ENCODE measurements around the gene MYO1G.

MYO1G gene

DNA sequence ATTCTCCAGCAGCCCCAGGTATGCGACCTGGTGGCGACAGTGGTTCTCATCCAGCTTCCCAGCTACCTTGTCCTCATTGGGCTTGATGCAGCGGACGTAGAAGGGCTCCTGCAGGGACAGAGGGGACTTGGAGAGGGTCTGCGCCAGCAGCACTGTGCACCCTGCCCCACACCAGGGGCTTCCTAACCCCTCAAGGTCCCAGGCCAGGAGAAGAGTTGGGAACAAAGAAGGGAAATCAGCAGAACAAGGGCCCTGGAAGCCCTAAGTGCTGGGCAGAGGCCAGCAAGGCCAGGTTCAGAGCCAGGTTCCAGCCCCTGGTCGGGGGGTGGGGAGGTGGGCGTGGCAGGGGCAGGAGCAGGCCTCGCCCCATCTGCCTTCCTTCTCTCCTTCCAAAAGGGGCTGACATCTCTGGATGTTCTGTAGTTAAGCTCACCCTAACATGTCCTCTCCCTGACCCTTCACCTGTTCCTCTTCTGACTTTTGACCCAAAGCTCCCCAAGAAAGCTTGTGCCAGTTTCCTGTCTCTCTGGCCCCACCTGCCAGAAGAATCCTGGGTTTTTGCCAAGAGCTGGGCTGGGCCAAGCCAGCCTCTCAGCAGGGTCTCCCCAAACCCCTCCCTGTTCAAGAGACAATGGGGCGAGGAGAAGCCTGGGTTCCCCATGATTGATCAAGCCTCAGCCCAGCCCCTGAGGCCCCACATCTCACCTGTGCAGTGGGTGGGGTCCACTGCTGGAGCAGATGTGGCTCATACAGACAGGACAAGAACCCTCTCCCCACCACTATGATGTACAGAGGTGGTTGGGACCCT lies 11.9 kb downstream of the MYO1G start:
- DNase-seq (ENCODE audit: low read depth), result no peak

DNA sequence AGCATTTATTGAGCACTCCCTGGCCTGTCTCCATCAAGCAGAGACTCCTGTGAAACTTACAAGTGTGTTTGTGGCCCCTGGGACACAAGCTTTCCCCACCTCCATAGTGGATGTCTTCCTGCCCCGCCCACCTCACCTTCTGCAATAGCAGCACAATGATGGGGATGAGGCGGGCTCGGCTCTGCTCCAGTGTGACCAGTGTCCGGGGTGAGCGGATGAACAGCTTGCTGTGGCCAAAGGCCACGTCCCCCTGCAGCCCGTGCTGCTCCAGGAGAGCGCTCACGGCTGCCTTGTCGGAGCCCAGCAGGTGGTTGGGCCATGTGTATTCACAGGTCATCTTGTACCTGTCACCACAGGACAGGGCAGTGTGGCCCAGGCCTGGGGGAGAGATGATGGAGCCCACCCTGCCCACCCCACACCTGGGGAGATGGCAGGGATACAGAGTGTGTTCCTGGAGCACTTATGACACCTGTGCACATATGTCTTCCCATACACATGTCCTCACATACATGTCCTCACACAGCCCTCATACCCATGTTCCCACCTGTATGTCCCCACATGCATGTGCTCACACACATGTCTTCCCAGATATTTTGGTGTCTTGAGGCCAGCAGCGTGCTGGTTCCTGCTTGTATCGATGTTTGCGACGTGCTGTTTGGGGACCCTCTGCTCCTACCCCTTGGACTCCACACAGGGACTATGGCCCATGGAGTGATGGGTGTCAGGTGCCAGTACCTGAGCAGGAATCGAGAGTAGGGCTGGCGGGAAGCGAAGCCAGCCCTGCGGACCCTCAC lies 12.7 kb downstream of the MYO1G start:
- DNase-seq (ENCODE audit: low read depth), result no peak

DNA sequence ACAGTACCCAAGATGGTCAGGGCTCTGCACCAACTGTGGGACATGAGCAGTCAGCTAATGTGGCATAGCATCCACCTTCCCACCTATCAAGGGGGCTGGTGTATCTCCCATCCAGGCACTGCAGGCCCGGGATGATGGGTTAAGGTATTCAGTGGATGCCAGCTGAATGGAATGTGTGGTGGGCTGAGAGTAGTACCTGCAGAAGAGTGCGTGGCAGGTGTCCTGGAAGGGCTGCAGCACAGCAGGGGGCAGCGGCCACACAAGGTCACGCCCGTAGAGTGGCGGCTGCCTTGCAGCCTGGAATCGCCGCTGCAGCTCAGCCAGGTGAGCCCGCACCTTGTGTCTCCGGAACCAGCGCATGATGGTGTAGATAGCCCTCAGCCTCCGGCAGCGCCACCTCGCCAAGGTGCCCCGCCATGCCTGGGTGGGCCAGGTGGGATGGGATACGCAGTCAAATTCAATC lies 13.3 kb downstream of the MYO1G start:
- DNase-seq (ENCODE audit: low read depth), result no peak

DNA sequence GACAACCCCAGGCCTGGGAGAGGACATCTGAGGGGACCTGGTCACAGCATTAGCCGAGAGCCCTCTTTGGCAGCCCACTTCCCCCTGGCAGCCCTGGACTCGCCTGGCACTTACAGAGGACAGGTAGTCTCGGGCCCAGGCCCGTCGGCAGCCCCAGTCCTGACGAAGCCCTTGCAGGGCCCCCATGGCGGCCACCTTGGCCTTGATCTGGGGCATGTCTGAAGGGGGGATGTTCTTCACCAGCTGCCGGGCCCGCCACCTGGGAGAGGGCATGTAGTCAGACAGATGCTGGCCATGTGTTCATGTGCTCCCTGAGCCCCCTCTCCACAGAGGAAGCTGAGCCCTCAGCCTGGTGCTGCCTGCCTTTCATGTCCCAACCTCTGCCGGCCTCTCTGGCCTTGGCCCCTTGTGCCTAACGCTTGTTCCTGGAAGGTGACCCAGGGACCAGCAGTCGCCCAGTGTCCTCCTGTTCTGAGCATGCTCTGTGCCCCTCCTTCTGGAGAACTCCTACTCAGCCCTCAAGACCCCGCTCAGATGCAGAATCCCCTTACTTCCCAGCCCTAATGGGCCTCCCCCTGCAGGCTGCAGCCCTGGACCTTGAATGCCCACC lies 13.9 kb downstream of the MYO1G start:
- no peak for DNase-seq (ENCODE audit: low read depth)

DNA sequence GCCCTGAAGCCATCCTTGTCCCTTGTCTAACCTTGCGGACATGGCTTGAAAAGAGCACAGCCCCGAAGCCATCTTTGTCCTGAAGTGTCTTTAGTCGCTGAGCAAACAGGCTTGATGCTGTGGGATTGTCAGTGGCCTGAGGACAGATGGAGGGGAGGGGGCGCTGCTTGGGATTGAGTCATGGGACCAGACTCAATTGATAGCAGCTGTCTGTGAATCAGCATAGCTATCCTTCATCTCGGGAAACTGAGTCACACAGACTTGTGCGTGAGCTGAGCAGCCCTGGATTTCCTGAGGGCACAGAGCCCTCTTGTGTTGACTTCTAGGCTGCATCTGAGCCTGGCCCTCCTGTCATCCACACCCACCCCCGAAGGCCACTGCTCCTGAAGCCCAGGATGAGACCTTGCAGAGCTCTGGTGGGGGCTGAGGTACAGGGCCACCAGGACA lies 14.4 kb downstream of the MYO1G start:
- no peak for DNase-seq (ENCODE audit: low read depth)

DNA sequence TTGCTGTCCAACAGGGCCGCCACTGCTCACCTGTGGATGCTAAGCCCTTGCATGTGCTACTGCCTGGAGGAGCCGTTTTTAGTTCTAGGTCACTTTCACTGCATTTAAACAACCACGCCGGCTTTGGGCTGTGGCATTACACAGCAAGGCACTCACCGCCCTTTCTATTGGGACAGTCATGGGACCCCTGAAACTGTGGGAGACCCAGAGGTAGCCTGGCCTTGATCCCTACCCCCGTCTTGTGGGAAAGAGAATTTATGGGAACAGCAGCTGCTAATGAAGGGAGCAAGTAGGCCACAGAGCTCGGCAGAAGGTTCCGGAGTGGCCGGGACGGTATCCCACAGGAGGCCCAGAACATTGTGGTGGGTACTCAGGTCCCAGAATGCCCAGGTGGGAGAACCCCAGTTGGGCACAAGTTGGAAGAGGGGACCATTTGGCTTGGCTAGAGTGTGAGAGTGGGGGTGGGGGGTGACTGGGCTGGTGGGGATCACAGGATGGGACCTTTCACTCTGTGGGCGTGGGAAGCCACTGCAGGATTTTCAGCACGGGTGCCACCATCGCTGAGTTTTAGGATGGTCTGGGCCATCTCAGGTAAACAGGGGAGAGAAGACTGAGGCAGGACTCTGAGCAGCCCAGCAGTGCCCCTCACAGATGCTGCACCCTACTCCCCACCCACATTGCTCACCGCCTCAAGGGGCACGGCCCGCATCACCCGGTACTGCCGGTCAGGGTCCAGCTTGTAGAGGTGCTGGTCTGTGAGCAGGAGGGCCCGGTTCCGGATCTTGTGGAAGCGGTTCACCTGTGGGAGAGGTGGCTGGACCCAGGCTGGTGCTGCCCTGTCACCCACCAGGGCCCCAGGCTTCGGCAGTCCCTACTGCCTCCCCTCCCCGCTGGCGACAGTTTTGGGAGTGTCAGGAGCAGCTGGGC lies 15.2 kb downstream of the MYO1G start:
- DNase-seq (ENCODE audit: low read depth), result no peak

DNA sequence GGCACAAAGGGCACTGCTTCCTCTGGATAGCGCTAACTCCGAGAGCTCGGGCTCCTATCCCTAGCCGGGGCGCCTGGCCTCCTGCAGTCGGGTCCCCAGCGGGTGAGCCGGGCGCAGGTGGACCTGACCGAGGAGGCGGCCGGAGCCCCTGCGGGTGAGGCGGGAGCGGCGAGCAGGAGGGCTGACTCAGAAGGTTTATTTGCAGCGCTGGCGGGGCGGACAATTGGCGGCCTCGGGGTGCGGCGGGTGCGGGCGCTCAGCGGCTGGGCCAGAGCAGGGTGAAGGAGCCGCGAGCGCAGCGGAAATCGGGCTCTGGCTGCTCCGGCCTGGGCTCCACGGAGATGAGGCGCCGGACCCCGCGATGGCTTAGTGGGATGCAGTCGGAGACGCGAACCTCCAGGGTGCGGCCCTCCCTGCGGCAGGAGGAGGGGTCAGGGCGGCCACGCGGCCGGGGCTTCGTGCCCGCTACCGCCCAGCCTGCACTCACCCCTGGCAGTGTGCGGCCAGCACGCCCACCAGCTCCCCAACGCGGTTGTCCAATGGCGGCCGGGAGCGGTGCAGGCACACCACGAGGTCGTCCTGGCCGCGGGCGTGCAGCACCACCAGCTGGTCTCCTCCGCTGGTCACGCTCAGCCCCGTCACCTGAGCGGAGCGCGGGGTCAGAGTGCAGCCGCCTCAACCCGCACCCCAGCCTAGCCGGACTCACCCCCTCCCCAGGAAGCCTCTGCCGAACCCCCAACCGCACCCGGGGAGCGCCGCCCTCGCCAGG lies 16.1 kb downstream of the MYO1G start:
- DNase-seq (ENCODE audit: low read depth), result no peak

DNA sequence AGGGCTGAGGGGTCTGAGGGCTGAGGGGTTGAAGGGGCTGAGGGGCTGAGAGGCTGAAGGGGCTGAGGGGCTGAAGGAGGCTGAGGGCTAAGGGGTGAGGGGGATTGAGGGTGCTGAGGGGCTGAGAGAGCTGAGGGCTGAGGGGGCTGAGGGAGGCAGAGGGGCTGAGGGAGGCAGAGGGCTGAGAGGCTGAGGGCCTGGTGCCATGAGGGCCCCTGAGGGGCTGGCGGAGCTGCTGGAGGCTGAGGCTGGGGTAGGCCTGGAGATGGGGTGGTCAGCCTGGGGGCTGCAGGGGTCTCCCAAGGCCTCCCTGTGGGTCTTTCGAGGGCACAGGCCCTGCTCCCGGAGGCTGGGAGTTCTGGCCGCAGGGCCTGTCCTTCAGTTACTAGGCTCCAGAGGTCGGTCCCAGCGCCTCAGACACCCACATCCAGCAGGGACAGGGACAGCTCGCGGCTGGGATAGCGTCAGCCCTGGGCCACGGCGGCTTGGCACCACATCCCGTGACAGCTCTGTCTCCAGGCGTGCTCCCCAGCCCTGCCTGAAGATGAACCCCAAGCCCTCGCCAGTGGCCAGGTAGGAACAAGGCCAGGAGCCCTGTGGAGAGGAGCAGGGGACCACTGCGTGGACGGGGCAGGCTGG lies 16.9 kb downstream of the MYO1G start:
- no peak for DNase-seq (ENCODE audit: low read depth)

DNA sequence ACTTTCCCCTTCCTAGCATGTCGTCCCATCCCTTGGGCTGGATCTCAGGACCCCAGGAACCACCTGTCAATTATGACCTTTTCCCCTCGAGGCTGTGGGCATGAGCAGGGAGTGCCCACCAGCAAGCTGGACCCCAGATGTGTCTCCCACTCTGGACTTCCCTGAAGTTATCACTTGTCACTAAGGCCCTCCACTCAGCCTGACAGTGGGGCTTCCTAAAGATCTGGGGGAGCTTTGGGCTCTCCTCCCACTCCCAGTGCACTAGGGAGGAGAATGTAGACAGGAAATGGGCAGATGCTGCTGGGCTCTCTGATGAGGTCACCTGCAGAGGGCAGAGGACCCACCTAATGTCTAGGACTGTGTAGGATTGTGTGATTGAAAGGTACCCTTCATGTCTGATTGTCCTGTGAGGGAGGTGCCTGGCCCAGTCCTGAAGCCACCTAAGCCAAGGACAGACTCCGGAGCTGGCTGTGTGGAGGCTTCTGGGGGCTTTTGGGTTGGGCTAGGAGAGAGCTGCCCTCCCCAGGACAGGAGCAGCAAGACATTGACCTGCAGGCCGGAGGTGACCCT lies 18.7 kb downstream of the MYO1G start:
- DNase-seq (ENCODE audit: low read depth), result no peak

DNA sequence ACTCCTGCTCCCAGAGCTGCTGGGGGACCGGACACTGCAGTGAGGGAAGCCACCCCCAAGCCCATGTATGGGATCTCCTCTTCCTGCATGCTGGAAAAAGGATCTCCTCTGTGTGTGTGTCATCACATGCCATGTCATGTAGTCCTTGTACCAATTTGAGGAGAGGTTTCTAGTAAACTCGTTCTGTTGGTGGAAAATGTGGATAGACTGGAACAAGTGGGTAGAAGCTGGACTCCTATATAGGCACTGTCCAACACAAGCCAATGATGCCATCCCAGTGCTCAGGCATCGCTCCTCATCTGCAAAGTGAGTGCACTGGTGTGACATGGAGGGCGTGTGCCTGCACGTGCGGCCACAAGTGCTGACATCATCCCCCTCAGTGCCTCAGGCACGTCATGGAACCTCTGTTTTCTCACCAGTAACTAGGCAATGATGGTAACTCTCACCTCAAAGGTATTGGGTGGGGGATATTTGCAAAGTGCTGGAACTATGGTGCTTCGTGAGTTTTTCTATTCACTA lies 19.3 kb downstream of the MYO1G start:
- no peak for DNase-seq (ENCODE audit: low read depth)

DNA sequence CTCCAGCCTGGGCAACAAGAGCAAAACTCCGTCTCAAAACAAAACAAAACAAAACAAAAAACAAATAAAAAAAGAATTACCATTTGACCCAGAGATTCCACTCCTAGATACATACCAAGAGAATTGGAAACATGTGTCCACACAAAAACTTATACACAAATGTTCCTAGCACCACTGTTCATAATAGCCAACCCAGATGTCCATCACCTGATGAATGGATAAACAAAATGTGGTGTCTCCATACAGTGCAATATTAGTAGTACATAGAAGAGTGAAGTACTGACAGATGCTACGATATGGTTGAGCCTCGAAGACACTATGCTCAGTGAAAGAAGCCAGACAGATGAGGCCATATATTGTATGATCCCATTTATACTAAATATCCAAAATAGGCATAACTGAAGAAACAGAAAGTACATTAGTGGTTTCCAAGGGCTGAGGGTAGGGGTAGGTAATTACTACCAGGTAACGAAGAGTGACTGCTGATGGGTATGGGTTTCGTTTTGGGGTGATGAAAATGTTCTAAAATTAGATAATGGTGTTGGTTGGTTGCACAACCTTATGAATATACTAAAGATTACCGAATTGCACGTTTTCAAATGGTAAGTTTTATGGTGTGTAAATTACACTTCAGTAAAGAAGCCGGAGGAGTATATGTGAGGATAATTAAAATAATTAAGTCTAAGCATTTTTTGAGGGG lies 20.0 kb downstream of the MYO1G start:
- no peak for DNase-seq (ENCODE audit: low read depth)

DNA sequence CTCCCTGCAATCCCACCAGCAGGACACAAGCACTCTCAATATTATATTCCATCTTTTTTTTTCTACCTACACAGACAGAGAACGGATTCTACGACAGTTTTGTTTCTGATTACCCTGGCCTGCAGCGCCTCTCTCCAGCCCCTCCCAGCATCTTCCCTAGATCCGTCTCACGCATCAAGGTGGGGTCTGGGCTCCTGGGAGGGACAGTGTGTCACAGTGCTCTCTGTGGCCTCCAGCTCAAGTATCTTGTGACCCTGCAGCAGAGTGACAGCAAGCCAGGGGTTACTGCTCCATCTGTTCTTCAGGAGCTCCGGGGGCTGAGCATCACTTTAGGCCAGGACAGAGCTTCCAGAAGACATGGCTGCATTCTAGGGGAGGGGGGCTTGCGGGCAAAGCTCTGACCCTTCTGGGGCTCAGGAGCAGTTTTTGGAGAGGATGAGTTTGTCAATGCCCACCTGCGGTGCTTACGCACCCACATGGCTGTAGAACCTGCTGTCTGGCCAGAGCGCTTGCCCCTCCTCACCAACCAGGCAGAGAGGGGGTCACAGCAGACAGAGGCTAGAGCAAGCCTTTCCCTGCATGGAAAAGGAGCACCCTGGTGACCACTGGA lies 22.6 kb downstream of the MYO1G start:
- no peak for DNase-seq (ENCODE audit: low read depth)

DNA sequence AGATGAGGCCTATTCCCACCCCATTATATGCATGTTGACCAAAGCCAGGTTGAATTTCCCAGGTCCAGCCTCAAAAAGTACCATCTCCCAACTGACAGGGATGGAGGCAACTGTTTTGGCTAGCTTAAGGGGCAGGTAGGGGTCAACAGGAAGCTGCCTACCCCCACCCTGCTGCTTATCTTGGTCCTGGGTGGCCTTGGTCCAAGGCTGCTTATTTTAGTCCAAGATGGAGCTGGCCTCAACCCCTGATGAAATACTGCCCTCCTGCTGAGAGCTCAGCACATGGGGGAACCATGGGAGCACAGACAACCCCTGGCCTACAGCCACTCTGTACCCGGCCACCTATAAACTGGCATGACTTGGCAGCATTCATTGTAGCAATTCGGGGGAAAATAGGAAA lies 23.1 kb downstream of the MYO1G start:
- DNase-seq (ENCODE audit: low read depth), result no peak

DNA sequence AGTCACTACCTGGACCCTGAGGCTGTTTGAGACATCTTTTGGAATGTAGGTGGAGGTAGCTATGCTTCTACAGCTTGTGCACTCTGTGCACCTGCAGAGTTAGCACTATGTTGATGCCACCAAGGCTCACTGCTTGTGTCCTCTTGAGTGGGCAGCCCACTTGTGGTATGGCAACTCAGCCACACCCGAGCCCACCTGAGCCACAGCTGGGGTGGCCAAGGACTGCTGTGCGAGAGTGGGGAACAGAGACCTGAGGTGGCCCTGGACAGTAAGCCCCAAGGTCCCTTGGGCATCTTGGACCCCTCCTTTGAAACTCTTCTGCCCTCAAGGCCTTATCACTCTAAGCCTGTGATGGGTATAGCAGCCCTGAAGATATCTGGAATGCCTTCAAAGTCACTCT lies 25.7 kb downstream of the MYO1G start:
- DNase-seq (ENCODE audit: low read depth), result no peak

DNA sequence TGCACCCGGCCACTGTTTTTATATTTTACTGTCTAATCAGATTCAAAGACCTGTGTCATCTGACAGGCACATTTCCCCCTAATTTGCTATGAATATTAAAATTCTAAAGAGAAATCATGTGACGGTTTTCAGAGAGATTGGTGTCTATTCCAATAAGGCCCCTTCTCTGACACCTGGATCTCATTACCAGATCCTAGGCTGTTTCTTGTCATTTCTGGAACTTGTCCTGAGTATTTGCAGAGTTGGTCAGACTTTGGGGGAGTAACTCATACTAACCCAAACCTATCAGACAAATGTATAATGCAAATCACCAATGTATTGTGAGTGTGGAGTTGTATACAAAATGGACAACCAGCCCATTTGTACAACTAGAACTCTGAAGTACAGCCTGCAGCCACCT lies 29.5 kb downstream of the MYO1G start:
- DNase-seq (ENCODE audit: low read depth), result no peak

DNA sequence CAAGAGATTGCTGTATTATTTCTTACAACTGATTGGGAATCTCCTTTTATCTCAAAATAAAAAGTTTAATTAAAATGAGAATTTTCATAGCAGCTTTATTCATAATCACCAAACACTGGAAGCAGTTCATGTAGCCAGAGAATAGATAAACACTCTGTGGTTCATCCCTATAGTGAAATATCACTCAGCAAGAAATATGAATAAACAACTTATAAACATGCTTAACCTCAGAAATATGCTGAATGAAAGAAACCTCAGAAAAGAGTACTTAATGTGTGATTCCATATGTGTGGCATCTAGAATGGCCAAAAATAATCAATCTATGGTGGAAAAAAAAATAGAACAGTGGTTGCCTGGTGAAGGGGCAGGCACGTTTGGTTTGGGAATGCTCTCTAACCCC lies 33.3 kb downstream of the MYO1G start:
- no peak for DNase-seq (ENCODE audit: low read depth)

DNA sequence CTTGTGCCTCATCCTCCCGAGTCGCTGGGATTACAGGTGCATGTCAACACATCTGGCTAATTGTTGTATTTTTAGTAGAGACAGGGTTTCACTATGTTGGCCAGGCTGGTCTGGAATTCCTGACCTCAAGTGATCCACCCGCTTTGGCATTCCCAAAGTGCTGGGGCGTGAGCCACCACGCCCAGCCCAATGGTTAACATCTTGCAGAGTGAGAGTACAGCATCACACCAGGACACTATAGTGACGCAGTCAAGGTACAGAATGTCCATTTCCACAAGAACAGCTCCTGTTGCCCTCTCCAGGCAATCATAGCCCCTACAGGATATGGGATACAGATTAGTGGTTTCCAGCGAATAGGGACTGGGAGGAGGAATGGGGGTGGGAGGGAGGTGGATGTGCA lies 34.0 kb downstream of the MYO1G start:
- DNase-seq (ENCODE audit: low read depth), result no peak

DNA sequence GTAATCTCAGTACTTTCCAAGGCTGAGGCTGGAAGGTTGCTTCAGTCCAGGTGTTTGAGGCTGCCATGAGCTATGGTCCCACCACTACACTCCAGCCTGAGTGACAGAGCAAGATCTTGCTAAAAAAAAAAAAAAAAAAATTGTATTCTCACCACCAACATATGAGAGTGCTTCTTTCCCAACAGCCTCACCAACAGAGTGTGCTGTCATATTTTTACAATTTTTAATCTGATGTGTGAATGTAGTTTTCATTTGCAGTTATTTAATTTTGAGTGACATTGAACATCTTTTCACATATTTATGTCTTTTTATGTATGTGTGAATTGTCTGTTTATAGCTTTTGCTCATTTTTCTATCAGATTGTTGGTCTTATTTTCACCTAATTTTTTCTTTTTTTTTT lies 35.2 kb downstream of the MYO1G start:
- DNase-seq (ENCODE audit: low read depth), result no peak

DNA sequence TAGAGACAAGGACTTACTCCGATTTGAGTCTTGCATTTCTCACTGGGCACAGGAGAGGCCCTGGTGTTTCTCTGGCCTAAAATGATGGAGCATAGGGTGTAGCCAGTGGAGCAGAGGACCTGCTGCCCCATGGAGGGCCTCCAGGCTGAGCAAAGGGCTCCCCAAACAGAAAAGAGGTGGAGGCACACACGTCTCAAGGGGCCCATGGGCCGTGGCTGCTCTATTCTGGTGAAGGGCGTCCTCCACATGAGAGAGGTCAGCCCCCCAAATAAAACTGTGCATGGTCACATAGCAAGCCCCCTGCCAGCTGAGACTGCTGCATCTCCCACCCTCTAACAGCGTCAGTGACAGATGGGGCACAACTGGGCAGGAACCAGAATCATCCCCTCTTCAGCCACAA lies 41.4 kb downstream of the MYO1G start:
- no peak for DNase-seq (ENCODE audit: low read depth)
